OCI-LY3 (cell line): Measurements from ENCODE around the gene PPME1.

Experiments
- H2AFZ ChIP-seq: fragments of 200-600, 300-600 bp; shearing (Covaris generic); 2 replicates; pipeline ENCODE4 v1.6.0; 2014; ENCODE audit warnings: antibody characterized with exemption, low read depth, low read length
- H3K27ac ChIP-seq: fragments of 200-600, 300-600 bp; sonication (generic); 2 replicates; pipeline ENCODE4 v1.5.1; 2014; ENCODE audit warnings: mild to moderate bottlenecking, low read length, moderate library complexity, mixed read lengths
- H3K27me3 ChIP-seq: fragments of 200-600, 300-600 bp; sonication (generic); 2 replicates; pipeline ENCODE4 v1.6.1; 2014; ENCODE audit warnings: low read depth, low read length, mixed read lengths
- H3K36me3 ChIP-seq: fragments of 200-600, 300-600 bp; sonication (generic); replicated peaks from 2 replicates; pipeline ENCODE3; 2014; ENCODE audit warnings: low read depth, low read length, mixed read lengths
- H3K4me1 ChIP-seq: fragments of 300-600, 200-600 bp; sonication (generic); 2 replicates; pipeline ENCODE4 v1.6.1; 2014; ENCODE audit warnings: low read length, mixed read lengths
- H3K4me2 ChIP-seq: fragments of 200-600, 300-600 bp; sonication (generic); 2 replicates; pipeline ENCODE4 v1.6.1; 2014; ENCODE audit warnings: low read length, mixed read lengths
- H3K4me3 ChIP-seq: fragments of 300-600, 200-600 bp; sonication (generic); 2 replicates; pipeline ENCODE4 v1.5.1; 2014; ENCODE audit warnings: antibody characterized with exemption, mild to moderate bottlenecking, low read length, moderate library complexity
- H3K79me2 ChIP-seq: fragments of 300-600, 200-600 bp; shearing (Covaris generic); 2 replicates; pipeline ENCODE4 v1.6.1; 2014; ENCODE audit warnings: mild to moderate bottlenecking, low read length, mixed read lengths
- H3K9ac ChIP-seq: fragments of 300-600, 200-600 bp; shearing (Covaris generic); 2 replicates; pipeline ENCODE4 v1.6.0; 2014; ENCODE audit warnings: mild to moderate bottlenecking, low read length, moderate library complexity
- H3K9me3 ChIP-seq: fragments of 200-600, 300-600 bp; shearing (Covaris generic); 2 replicates; pipeline ENCODE4 v1.6.1; 2014; ENCODE audit warnings: low read length, mixed read lengths; ENCODE audit not compliant: insufficient read depth
- H4K20me1 ChIP-seq: fragments of 200-600, 300-600 bp; sonication (generic); 2 replicates; pipeline ENCODE4 v1.6.1; 2016; ENCODE audit warnings: low read length, mixed read lengths; ENCODE audit not compliant: insufficient read depth
- CTCF ChIP-seq: fragments of 200-600, 300-600 bp; sonication (generic); IDR thresholded peaks from 2 replicates; pipeline ENCODE4 v1.5.1; 2014; ENCODE audit warnings: antibody characterized with exemption, low read length, low read depth
- EZH2phosphoT487 ChIP-seq: fragments of 200-600 bp; shearing (Covaris generic); IDR thresholded peaks from 2 replicates; pipeline ENCODE4 v1.6.1; 2018; ENCODE audit warnings: antibody characterized with exemption, mixed run types, low read depth

The PPME1 gene

GRCh38 chr11:74267014-74267413 is 95.9 kb downstream of the PPME1 start:
- TF ChIP-seq EZH2phosphoT487 (no peak), CTCF (no peak)
- H3K36me3 ChIP-seq = no peaks in the 10 kb centered on the region
- no peak overlapping the region for H3K4me2 ChIP-seq
- H3K79me2 ChIP-seq = no peaks in the 10 kb centered on the region
- H2AFZ ChIP-seq = no peak overlapping the region
- H4K20me1 ChIP-seq = no peaks in the 10 kb centered on the region
- H3K27ac ChIP-seq = no peak overlapping the region
- peaks cover 42% of the 10 kb centered on the region for H3K27me3 ChIP-seq
- H3K9me3 ChIP-seq = no peaks in the 10 kb centered on the region
- H3K9ac ChIP-seq = no peak overlapping the region
- no peak overlapping the region for H3K4me3 ChIP-seq
- H3K4me1 ChIP-seq = no peaks in the 10 kb centered on the region

GRCh38 chr11:74268456-74268855 is 97.4 kb downstream of the PPME1 start:
- no peak overlapping the region for H3K4me3 ChIP-seq
- peaks cover 44% of the 10 kb centered on the region for H3K27me3 ChIP-seq
- no peak overlapping the region for H3K4me2 ChIP-seq
- no peaks in the 10 kb centered on the region for H3K36me3 ChIP-seq
- H3K27ac ChIP-seq = no peak overlapping the region
- no peak for TF ChIP-seq EZH2phosphoT487
- no peak for TF ChIP-seq CTCF
- no peak overlapping the region for H2AFZ ChIP-seq
- no peaks in the 10 kb centered on the region for H3K79me2 ChIP-seq
- H3K9me3 ChIP-seq = no peaks in the 10 kb centered on the region
- H4K20me1 ChIP-seq = no peaks in the 10 kb centered on the region
- no peaks in the 10 kb centered on the region for H3K4me1 ChIP-seq
- H3K9ac ChIP-seq = no peak overlapping the region

- H3K4me1 ChIP-seq = no peaks in the 10 kb centered on the region
- no peak overlapping the region for H2AFZ ChIP-seq
- H3K27me3 ChIP-seq = peaks cover 44% of the 10 kb centered on the region
- H3K4me3 ChIP-seq = no peak overlapping the region
- H4K20me1 ChIP-seq = no peaks in the 10 kb centered on the region
- H3K9me3 ChIP-seq = no peaks in the 10 kb centered on the region
- TF ChIP-seq CTCF (no peak), EZH2phosphoT487 (no peak)
- no peaks in the 10 kb centered on the region for H3K36me3 ChIP-seq
- no peak overlapping the region for H3K9ac ChIP-seq
- no peaks in the 10 kb centered on the region for H3K79me2 ChIP-seq
- H3K27ac ChIP-seq = no peak overlapping the region
- no peak overlapping the region for H3K4me2 ChIP-seq
These were observed 98.2 kb downstream of the PPME1 start for GRCh38 chr11:74269161-74269811.

GRCh38 chr11:74272276-74272675 is 101.2 kb downstream of the PPME1 start:
- Histone ChIP-seq H3K9ac (no peak overlapping the region), H3K79me2 (no peaks in the 10 kb centered on the region), H3K27ac (no peak overlapping the region), H4K20me1 (no peaks in the 10 kb centered on the region), H3K27me3 (peaks cover 52% of the 10 kb centered on the region), H3K4me2 (no peak overlapping the region), H3K9me3 (no peaks in the 10 kb centered on the region), H3K4me1 (no peaks in the 10 kb centered on the region), H3K36me3 (no peaks in the 10 kb centered on the region), H2AFZ (no peak overlapping the region), H3K4me3 (no peak overlapping the region)
- TF ChIP-seq EZH2phosphoT487 = no peak
- no peak for TF ChIP-seq CTCF
